Tibial artery (tissue), 4 donors: ENCODE measurements around the gene USP34.
"Not testable (repeated sequence)": the region's sequence is repeated elsewhere in the genome, so short reads cannot be mapped to it uniquely, and the experiment has no call there.

ENCODE experiments used
- DNase-seq, 2 donors: peaks; one replicate each; pipeline ENCODE4 v3.0.0-alpha.2; 2019
- H3K27ac ChIP-seq, 2 donors: fragments of 200-600 bp; sonication (generic) in 1 of 2; 1 replicate in 1 of 2; 2 replicates in 1 of 2; pipeline ENCODE4 v1.5.1; 2018 to 2019; ENCODE audit warnings: mild to moderate bottlenecking in 1 of 2
- H3K27me3 ChIP-seq, 2 donors: fragments of 200-600 bp; sonication (generic) in 1 of 2; one replicate each; pipeline versions ENCODE4 v1.5.1 to v1.6.0; 2016 to 2019
- H3K36me3 ChIP-seq, 3 donors: fragments of 200-600 bp; sonication (generic) in 2 of 3; one replicate each; pipeline ENCODE4 v1.5.1; 2016 to 2019; ENCODE audit warnings: mild to moderate bottlenecking in 2 of 3
- H3K4me1 ChIP-seq, 4 donors: fragments of 200-600 bp; sonication (generic) in 2 of 4; 1 replicate in 3 of 4; 2 replicates in 1 of 4; pipeline ENCODE4 v1.5.1; 2016 to 2019
- H3K4me3 ChIP-seq, 2 donors: fragments of 200-600 bp; sonication (generic) in 1 of 2; 1 replicate in 1 of 2; 2 replicates in 1 of 2; pipeline ENCODE4 v1.5.1; 2018 to 2019; ENCODE audit warnings: mild to moderate bottlenecking in 2 of 2
- H3K9me3 ChIP-seq, 3 donors: fragments of 200-600 bp; sonication (generic) in 1 of 3; one replicate each; pipeline ENCODE4 v1.5.1; 2016 to 2019
- CTCF ChIP-seq, 2 experiments: fragments of 200-600 bp in 1 of 2; fragments of 450-650 bp in 1 of 2; IDR thresholded peaks; one replicate each; pipeline ENCODE4 v1.5.1; 2017 to 2019; ENCODE audit warnings: antibody characterized with exemption in 2 of 2, mild to moderate bottlenecking in 1 of 2, moderate library complexity in 1 of 2
- intact Hi-C: fragments of 100-400 bp; cut with DNase I; formaldehyde crosslinking; loops from one replicate; pipeline ENCODE4 v1.15.0; 2023; ENCODE audit warnings: low total_unique reads

Gene USP34

GRCh38 chr2:61463769-61464475, 7.0 kb downstream of the USP34 start:
- no peak overlapping the region for H3K4me3 ChIP-seq
- TF ChIP-seq CTCF (IDR thresholded peaks at IDR 0.05), result no peak
- no peaks in the 10 kb centered on the region for H3K27me3 ChIP-seq
- intact Hi-C loops, result no loop called here
- no peaks in the 10 kb centered on the region for H3K9me3 ChIP-seq
- H3K36me3 ChIP-seq, result no peaks in the 10 kb centered on the region
- no peak overlapping the region for H3K27ac ChIP-seq
- peaks cover 0 to 58% (median 13%) of the 10 kb centered on the region in 4 donors for H3K4me1 ChIP-seq
- DNase-seq, result no peak

GRCh38 chr2:61461404-61461803, 9.5 kb downstream of the USP34 start:
- no peak overlapping the region for H3K27ac ChIP-seq
- H3K4me1 ChIP-seq, result peaks cover 0 to 52% (median 17%) of the 10 kb centered on the region in 4 donors
- no peaks in the 10 kb centered on the region for H3K9me3 ChIP-seq
- no peaks in the 10 kb centered on the region for H3K36me3 ChIP-seq
- intact Hi-C loops, result no loop called here
- no peak for TF ChIP-seq CTCF (IDR thresholded peaks at IDR 0.05)
- DNase-seq, result no peak
- no peaks in the 10 kb centered on the region for H3K27me3 ChIP-seq
- H3K4me3 ChIP-seq, result no peak overlapping the region

- intact Hi-C loops, result no loop called here
- H3K4me1 ChIP-seq, result peaks cover 0 to 58% (median 14%) of the 10 kb centered on the region in 4 donors
- no peaks in the 10 kb centered on the region for H3K27me3 ChIP-seq
- H3K27ac ChIP-seq, result no peak overlapping the region
- H3K4me3 ChIP-seq, result no peak overlapping the region
- TF ChIP-seq CTCF (IDR thresholded peaks at IDR 0.05), result no peak
- no peaks in the 10 kb centered on the region for H3K36me3 ChIP-seq
- no peak for DNase-seq
- no peaks in the 10 kb centered on the region for H3K9me3 ChIP-seq
Measured at GRCh38 chr2:61460163-61460562, 10.7 kb downstream of the USP34 start.

- no peaks in the 10 kb centered on the region for H3K36me3 ChIP-seq
- peaks cover 0 to 47% (median 9%) of the 10 kb centered on the region in 4 donors for H3K4me1 ChIP-seq
- DNase-seq, result no peak
- intact Hi-C loops, result no loop called here
- TF ChIP-seq CTCF (IDR thresholded peaks at IDR 0.05), result no peak
- no peaks in the 10 kb centered on the region for H3K27me3 ChIP-seq
- no peaks in the 10 kb centered on the region for H3K9me3 ChIP-seq
- no peak overlapping the region for H3K4me3 ChIP-seq
- H3K27ac ChIP-seq, result no peak overlapping the region
Measured at GRCh38 chr2:61456746-61457420, 14.0 kb downstream of the USP34 start.

- no peak overlapping the region for H3K4me3 ChIP-seq
- intact Hi-C loops, result no loop called here
- no peak for DNase-seq
- peaks cover 0 to 3% (median 0%) of the 10 kb centered on the region in 3 donors for H3K36me3 ChIP-seq
- H3K27ac ChIP-seq, result no peak overlapping the region
- no peak for TF ChIP-seq CTCF (IDR thresholded peaks at IDR 0.05)
- peaks cover 0 to 47% (median 9%) of the 10 kb centered on the region in 4 donors for H3K4me1 ChIP-seq
- H3K27me3 ChIP-seq, result no peaks in the 10 kb centered on the region
- no peaks in the 10 kb centered on the region for H3K9me3 ChIP-seq
Measured at GRCh38 chr2:61456070-61456745, 14.7 kb downstream of the USP34 start.

- H3K27me3 ChIP-seq, H3K27ac ChIP-seq, H3K4me3 ChIP-seq, DNase-seq, H3K36me3 ChIP-seq, intact Hi-C loops, H3K9me3 ChIP-seq: not testable (repeated sequence)
- H3K4me1 ChIP-seq, result peaks cover 0 to 40% (median 9%) of the 10 kb centered on the region in 4 donors
Measured at GRCh38 chr2:61454972-61455371, 15.9 kb downstream of the USP34 start.
